Colonic mucosa (tissue), 4 donors: ENCODE measurements around the gene SHC3. TPM values are rescaled to one million over a fixed set of nuclear protein-coding genes. Genes with fewer than 3 reads are reported as not detected.

Experiments used
- DNase-seq: peaks from one replicate; pipeline ENCODE4 v3.0.0-alpha.2; 2020
- H3K27ac ChIP-seq: fragments of 200-600 bp; one replicate; pipeline ENCODE4 v1.8.0; 2021
- H3K27me3 ChIP-seq: fragments of 200-600 bp; one replicate; pipeline ENCODE4 v1.8.0; 2021
- H3K36me3 ChIP-seq: fragments of 200-600 bp; one replicate; pipeline ENCODE4 v1.8.0; 2021
- H3K4me1 ChIP-seq: fragments of 200-600 bp; one replicate; pipeline ENCODE4 v1.8.0; 2021; ENCODE audit warnings: mild to moderate bottlenecking
- H3K4me3 ChIP-seq: fragments of 200-600 bp; one replicate; pipeline ENCODE4 v1.8.0; 2021
- H3K9ac ChIP-seq, 2 donors: one replicate each; pipeline ENCODE4 v1.7.0; 2013; ENCODE audit warnings: control low read depth in 2 of 2, low read depth in 2 of 2, low read length in 2 of 2
- H3K9me3 ChIP-seq: fragments of 200-600 bp; one replicate; pipeline ENCODE4 v1.8.0; 2021
- CTCF ChIP-seq: fragments of 200-600 bp; IDR thresholded peaks from one replicate; pipeline ENCODE4 v1.8.0; 2022; ENCODE audit warnings: antibody characterized with exemption, mild to moderate bottlenecking
- intact Hi-C: fragments of 100-400 bp; cut with DNase I; formaldehyde crosslinking; loops from one replicate; pipeline ENCODE4 v1.14.1; 2022
- total RNA-seq, 2 donors: library from RNA; stranded (reverse); fragmentation: NEBNext Ultra II Directional in 1 of 2; extraction: Animal tissue kit (Norgen Biotek cat#: 25700) in 1 of 2; gene quantifications; one replicate each; pipeline ENCODE4 v1.2.1, GENCODE V29; 2021
- donor health status: healthy.
- donor health status: DM: no; HTN: no; CAD: no.
- donor health status: DM: no; HTN: no; CAD: no.

Gene SHC3
- total RNA-seq, 2 donors from 2014 or later, result 0.32 to 0.58 TPM

- intact Hi-C loops, result no loop called here
- Histone ChIP-seq H3K27ac (no peak overlapping the region), H3K4me1 (no peaks in the 10 kb centered on the region), H3K9me3 (no peaks in the 10 kb centered on the region), H3K4me3 (no peak overlapping the region), H3K36me3 (no peaks in the 10 kb centered on the region), H3K27me3 (no peaks in the 10 kb centered on the region), H3K9ac (no peak overlapping the region)
- TF ChIP-seq CTCF, result no peak
- no peak for DNase-seq
These were observed 169.7 kb downstream of the SHC3 start for GRCh38 chr9:89008744-89009545.

- Histone ChIP-seq H3K4me3 (no peak overlapping the region), H3K27ac (no peak overlapping the region), H3K36me3 (no peaks in the 10 kb centered on the region), H3K4me1 (no peaks in the 10 kb centered on the region), H3K9ac (no peak overlapping the region), H3K27me3 (no peaks in the 10 kb centered on the region), H3K9me3 (no peaks in the 10 kb centered on the region)
- intact Hi-C loops, result no loop called here
- no peak for TF ChIP-seq CTCF
- DNase-seq, result no peak
These were observed 170.4 kb downstream of the SHC3 start for GRCh38 chr9:89008055-89008743.

- Histone ChIP-seq H3K4me1 (no peaks in the 10 kb centered on the region), H3K9ac (no peak overlapping the region), H3K4me3 (no peak overlapping the region), H3K27ac (no peak overlapping the region), H3K27me3 (no peaks in the 10 kb centered on the region), H3K9me3 (no peaks in the 10 kb centered on the region), H3K36me3 (no peaks in the 10 kb centered on the region)
- DNase-seq, result peak; percentile 11
- intact Hi-C loops, result no loop called here
- TF ChIP-seq CTCF, result no peak
These were observed 171.3 kb downstream of the SHC3 start for GRCh38 chr9:89006996-89007967.

GRCh38 chr9:89006267-89006666 lies 172.4 kb downstream of the SHC3 start:
- no peak for DNase-seq
- intact Hi-C loops, result no loop called here
- Histone ChIP-seq H3K9me3 (no peaks in the 10 kb centered on the region), H3K27me3 (no peaks in the 10 kb centered on the region), H3K9ac (no peak overlapping the region), H3K4me1 (no peaks in the 10 kb centered on the region), H3K27ac (no peak overlapping the region), H3K4me3 (no peak overlapping the region), H3K36me3 (no peaks in the 10 kb centered on the region)
- TF ChIP-seq CTCF, result no peak

- no peak overlapping the region for H3K27ac ChIP-seq
- no peaks in the 10 kb centered on the region for H3K9me3 ChIP-seq
- no peak overlapping the region for H3K9ac ChIP-seq
- H3K27me3 ChIP-seq, result no peaks in the 10 kb centered on the region
- H3K4me1 ChIP-seq, result no peaks in the 10 kb centered on the region
- DNase-seq, result no peak
- intact Hi-C loops, result no loop called here
- no peak for TF ChIP-seq CTCF
- no peak overlapping the region for H3K4me3 ChIP-seq
- H3K36me3 ChIP-seq, result no peaks in the 10 kb centered on the region
These were observed 173.3 kb downstream of the SHC3 start for GRCh38 chr9:89005323-89005722.
